CD14-positive monocyte (primary cell): Measurements from ENCODE around the gene ADGB. TPM values are rescaled to one million over a fixed set of nuclear protein-coding genes. Genes with fewer than 3 reads are reported as not detected.

Experiments used
- DNase-seq, 3 donors: peaks; one replicate each; pipeline ENCODE4 v3.0.0-alpha.2; 2011 to 2022
- H2AFZ ChIP-seq: 2 replicates; pipeline ENCODE4 v1.6.0; 2012; ENCODE audit warnings: mild to moderate bottlenecking, low read depth, low read length, inconsistent platforms; ENCODE audit not compliant: insufficient read depth, poor library complexity, severe bottlenecking
- H3K27ac ChIP-seq, 2 donors: 1 replicate in 1 of 2; 2 replicates in 1 of 2; pipeline ENCODE4 v1.5.1; 2012 to 2013; ENCODE audit warnings: low read length in 2 of 2, control low read depth in 1 of 2, inconsistent platforms in 1 of 2, low read depth in 1 of 2, mild to moderate bottlenecking in 1 of 2
- H3K27me3 ChIP-seq, 2 donors: one replicate each; pipeline versions ENCODE4 v1.6.0 to v1.6.1; 2011 to 2013; ENCODE audit warnings: low read length in 2 of 2; ENCODE audit not compliant: control insufficient read depth in 2 of 2, insufficient read depth in 2 of 2
- H3K36me3 ChIP-seq, 2 donors: replicated peaks in 1 of 2; 1 replicate in 1 of 2; 2 replicates in 1 of 2; pipeline versions ENCODE4 v1.5.1 to v1.6.1; 2012 to 2013; ENCODE audit warnings: low read length in 2 of 2, control low read depth in 1 of 2, inconsistent platforms in 1 of 2, mild to moderate bottlenecking in 1 of 2; ENCODE audit not compliant: insufficient read depth in 2 of 2, control insufficient read depth in 1 of 2
- H3K4me1 ChIP-seq, 2 donors: 1 replicate in 1 of 2; 2 replicates in 1 of 2; pipeline versions ENCODE4 v1.5.1 to v1.6.1; 2012 to 2013; ENCODE audit warnings: low read length in 2 of 2, control low read depth in 1 of 2, inconsistent platforms in 1 of 2, mild to moderate bottlenecking in 1 of 2, moderate library complexity in 1 of 2; ENCODE audit not compliant: insufficient read depth in 2 of 2, control insufficient read depth in 1 of 2
- H3K4me2 ChIP-seq: replicated peaks from 2 replicates; pipeline ENCODE3; 2012; ENCODE audit warnings: low read length, moderate library complexity, mild to moderate bottlenecking; ENCODE audit not compliant: poor library complexity, severe bottlenecking; ENCODE audit errors: extremely low read depth
- H3K4me3 ChIP-seq, 3 experiments: fragments of 200-600 bp in 1 of 3; sonication (generic) in 1 of 3; replicated peaks in 1 of 3; 1 replicate in 2 of 3; 2 replicates in 1 of 3; pipeline ENCODE4 v1.5.1; 2011 to 2013; ENCODE audit warnings: low read length in 3 of 3, mild to moderate bottlenecking in 3 of 3, control low read depth in 2 of 3, low read depth in 2 of 3, inconsistent platforms in 1 of 3, moderate library complexity in 1 of 3
- H3K79me2 ChIP-seq: 2 replicates; pipeline ENCODE4 v1.6.0; 2012; ENCODE audit warnings: mild to moderate bottlenecking, control low read depth, inconsistent platforms, low read length, moderate library complexity; ENCODE audit not compliant: insufficient read depth
- H3K9ac ChIP-seq: 2 replicates; pipeline ENCODE4 v1.6.0; 2017; ENCODE audit warnings: low read length, mild to moderate bottlenecking; ENCODE audit not compliant: insufficient read depth, poor library complexity, severe bottlenecking
- H3K9me3 ChIP-seq, 2 donors: replicated peaks in 1 of 2; 1 replicate in 1 of 2; 2 replicates in 1 of 2; pipeline versions ENCODE4 v1.5.1 to v1.6.1; 2012 to 2013; ENCODE audit warnings: low read length in 2 of 2, control low read depth in 1 of 2; ENCODE audit not compliant: control insufficient read depth in 1 of 2, insufficient read depth in 1 of 2
- H4K20me1 ChIP-seq: 2 replicates; pipeline ENCODE4 v1.6.0; 2012; ENCODE audit warnings: mild to moderate bottlenecking, low read length, control low read depth, moderate library complexity; ENCODE audit not compliant: insufficient read depth
- H3K27ac Mint-ChIP-seq, 7 donors: one replicate each; pipeline ENCODE4 v1.8.0; 2020; ENCODE audit warnings: mild to moderate bottlenecking in 7 of 7, mixed read lengths in 7 of 7, moderate library complexity in 6 of 7, inconsistent platforms in 2 of 7
- H3K27me3 Mint-ChIP-seq, 3 donors: one replicate each; pipeline ENCODE4 v1.8.0; 2021 to 2022; ENCODE audit warnings: low read depth in 3 of 3, mild to moderate bottlenecking in 3 of 3, mixed read lengths in 3 of 3, moderate library complexity in 3 of 3, inconsistent platforms in 1 of 3
- H3K36me3 Mint-ChIP-seq, 2 donors: one replicate each; pipeline ENCODE4 v1.8.0; 2020; ENCODE audit warnings: mixed read lengths in 2 of 2, inconsistent platforms in 1 of 2, mild to moderate bottlenecking in 1 of 2
- H3K4me1 Mint-ChIP-seq: one replicate; pipeline ENCODE4 v1.8.0; 2020; ENCODE audit warnings: mild to moderate bottlenecking, mixed read lengths
- H3K4me3 Mint-ChIP-seq, 2 donors: one replicate each; pipeline ENCODE4 v1.8.0; 2020; ENCODE audit warnings: mild to moderate bottlenecking in 2 of 2, mixed read lengths in 2 of 2, moderate library complexity in 1 of 2
- H3K9me3 Mint-ChIP-seq, 7 donors: one replicate each; pipeline ENCODE4 v1.8.0; 2020 to 2022; ENCODE audit warnings: mixed read lengths in 7 of 7, mild to moderate bottlenecking in 6 of 7, moderate library complexity in 6 of 7, inconsistent platforms in 2 of 7
- WGBS: methylation state at CpG from one replicate; pipeline ENCODE4 v1.1.5; 2013; ENCODE audit warnings: missing lambda C conversion rate; ENCODE audit not compliant: insufficient coverage; 5-methylcytosine and 5-hydroxymethylcytosine counted together
- intact Hi-C, 2 donors: fragments of 100-400 bp; cut with micrococcal nuclease; formaldehyde crosslinking; loops; one replicate each; pipeline versions ENCODE4 v1.15.0 to v1.15.1; 2023
- polyA plus RNA-seq, 3 donors: library from polyadenylated mRNA; depleted of rRNA in 1 of 3; unstranded in 2 of 3; stranded (reverse) in 1 of 3; fragments of 300-500 nt in 2 of 3; fragments of >200 nt in 1 of 3; fragmentation: Illumina TruSeq in 2 of 3; gene quantifications; 1 replicate in 2 of 3; 2 replicates in 1 of 3; pipeline ENCODE4 v1.2.3, GENCODE V29; 2012 to 2021
- TF ChIP-seq, protein P1 (sequence below): fragments of 200-600 bp; IDR thresholded peaks from one replicate; pipeline ENCODE4 v1.8.0; 2022; ENCODE audit warnings: antibody characterized with exemption, mild to moderate bottlenecking

Gene ADGB
- polyA plus RNA-seq, 3 donors: 0.01 TPM; not detected in 2

DNA sequence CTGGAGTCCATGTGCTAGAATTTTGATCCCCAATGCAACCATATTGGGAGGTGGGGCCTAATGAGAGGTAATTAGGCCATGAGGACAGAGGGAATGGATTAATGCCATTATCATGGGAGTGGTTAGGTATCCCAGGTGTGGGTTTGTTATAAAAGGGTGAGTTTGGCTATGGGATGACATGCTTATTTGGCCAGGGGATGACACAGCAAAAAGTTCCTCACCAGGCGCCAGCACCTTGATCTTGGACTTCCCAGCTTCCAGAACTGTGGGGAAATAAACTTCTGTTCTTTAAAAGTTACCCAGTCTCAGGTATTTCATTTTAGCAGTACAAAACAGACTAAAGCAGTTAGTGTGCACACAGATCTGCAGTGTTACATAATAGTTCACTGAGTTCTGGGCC, 84.1 kb downstream of the ADGB start:
- Histone ChIP-seq H3K27ac (no peak overlapping the region), H3K4me1 (no peaks in the 10 kb centered on the region), H3K9ac (no peak overlapping the region), H3K36me3 (no peaks in the 10 kb centered on the region), H3K4me2 (no peak overlapping the region), H3K9me3 (no peaks in the 10 kb centered on the region), H4K20me1 (no peaks in the 10 kb centered on the region), H2AFZ (no peak overlapping the region), H3K79me2 (no peaks in the 10 kb centered on the region), H3K4me3 (no peak overlapping the region), H3K27me3 (no peaks in the 10 kb centered on the region)
- DNase-seq: no peak
- H3K36me3 Mint-ChIP-seq: no peaks in the 10 kb centered on the region
- TF ChIP-seq, protein P1, sequence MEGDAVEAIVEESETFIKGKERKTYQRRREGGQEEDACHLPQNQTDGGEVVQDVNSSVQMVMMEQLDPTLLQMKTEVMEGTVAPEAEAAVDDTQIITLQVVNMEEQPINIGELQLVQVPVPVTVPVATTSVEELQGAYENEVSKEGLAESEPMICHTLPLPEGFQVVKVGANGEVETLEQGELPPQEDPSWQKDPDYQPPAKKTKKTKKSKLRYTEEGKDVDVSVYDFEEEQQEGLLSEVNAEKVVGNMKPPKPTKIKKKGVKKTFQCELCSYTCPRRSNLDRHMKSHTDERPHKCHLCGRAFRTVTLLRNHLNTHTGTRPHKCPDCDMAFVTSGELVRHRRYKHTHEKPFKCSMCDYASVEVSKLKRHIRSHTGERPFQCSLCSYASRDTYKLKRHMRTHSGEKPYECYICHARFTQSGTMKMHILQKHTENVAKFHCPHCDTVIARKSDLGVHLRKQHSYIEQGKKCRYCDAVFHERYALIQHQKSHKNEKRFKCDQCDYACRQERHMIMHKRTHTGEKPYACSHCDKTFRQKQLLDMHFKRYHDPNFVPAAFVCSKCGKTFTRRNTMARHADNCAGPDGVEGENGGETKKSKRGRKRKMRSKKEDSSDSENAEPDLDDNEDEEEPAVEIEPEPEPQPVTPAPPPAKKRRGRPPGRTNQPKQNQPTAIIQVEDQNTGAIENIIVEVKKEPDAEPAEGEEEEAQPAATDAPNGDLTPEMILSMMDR: no peak
- H3K27ac Mint-ChIP-seq: no peak overlapping the region
- H3K27me3 Mint-ChIP-seq: no peaks in the 10 kb centered on the region
- H3K4me3 Mint-ChIP-seq: no peak overlapping the region
- peaks cover 0 to 3% (median 0%) of the 10 kb centered on the region in 7 donors for H3K9me3 Mint-ChIP-seq
- H3K4me1 Mint-ChIP-seq: peaks cover 10% of the 10 kb centered on the region
- intact Hi-C loops: no loop called here
- WGBS: 100% methylated on average over 1 of the region's 1 CpG

DNA sequence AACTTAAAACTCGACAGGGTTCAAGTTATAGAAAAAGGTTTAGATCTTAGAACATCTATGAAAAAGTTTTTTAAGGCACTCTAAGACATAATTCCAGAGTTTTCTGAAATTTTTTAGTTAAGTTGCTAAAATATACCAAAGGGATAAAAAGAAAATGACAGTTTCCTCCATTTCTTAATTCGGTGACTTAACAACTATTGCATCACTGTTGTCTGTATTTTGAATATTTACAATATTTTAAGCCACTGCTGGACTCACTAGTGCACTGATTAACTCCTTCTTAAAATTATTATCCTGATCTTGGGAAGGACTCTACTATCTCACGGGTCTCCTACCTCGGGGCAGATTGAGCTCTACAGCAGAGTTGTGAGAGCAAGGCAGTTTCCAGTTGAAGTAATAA, 91.0 kb downstream of the ADGB start:
- WGBS: no CpG with 5 or more reads among the region's 4 CpGs
- no peaks in the 10 kb centered on the region for H3K36me3 Mint-ChIP-seq
- TF ChIP-seq, protein P1: no peak

More for the DNA sequence above, 91.0 kb downstream of the ADGB start:
- Histone ChIP-seq H3K36me3 (no peaks in the 10 kb centered on the region), H3K4me3 (no peak overlapping the region), H2AFZ (no peak overlapping the region), H3K27me3 (no peaks in the 10 kb centered on the region), H3K4me2 (no peak overlapping the region), H3K27ac (no peak overlapping the region), H3K4me1 (peaks cover 0 to 2% of the 10 kb centered on the region in 2 donors), H3K9me3 (no peaks in the 10 kb centered on the region), H3K79me2 (no peaks in the 10 kb centered on the region), H4K20me1 (no peaks in the 10 kb centered on the region), H3K9ac (no peak overlapping the region)
- intact Hi-C loops: no loop called here
- no peak for DNase-seq
- peaks cover 0 to 3% (median 0%) of the 10 kb centered on the region in 3 donors for H3K27me3 Mint-ChIP-seq
- H3K4me1 Mint-ChIP-seq: peaks cover 2% of the 10 kb centered on the region
- H3K9me3 Mint-ChIP-seq: no peaks in the 10 kb centered on the region
- H3K27ac Mint-ChIP-seq: no peak overlapping the region
- H3K4me3 Mint-ChIP-seq: no peak overlapping the region
